ENCODE data around the gene TMF1.

GRCh38 chr3:69016901-69017300, 35.2 kb downstream of the TMF1 start:
- TF ChIP-seq, protein P1, sequence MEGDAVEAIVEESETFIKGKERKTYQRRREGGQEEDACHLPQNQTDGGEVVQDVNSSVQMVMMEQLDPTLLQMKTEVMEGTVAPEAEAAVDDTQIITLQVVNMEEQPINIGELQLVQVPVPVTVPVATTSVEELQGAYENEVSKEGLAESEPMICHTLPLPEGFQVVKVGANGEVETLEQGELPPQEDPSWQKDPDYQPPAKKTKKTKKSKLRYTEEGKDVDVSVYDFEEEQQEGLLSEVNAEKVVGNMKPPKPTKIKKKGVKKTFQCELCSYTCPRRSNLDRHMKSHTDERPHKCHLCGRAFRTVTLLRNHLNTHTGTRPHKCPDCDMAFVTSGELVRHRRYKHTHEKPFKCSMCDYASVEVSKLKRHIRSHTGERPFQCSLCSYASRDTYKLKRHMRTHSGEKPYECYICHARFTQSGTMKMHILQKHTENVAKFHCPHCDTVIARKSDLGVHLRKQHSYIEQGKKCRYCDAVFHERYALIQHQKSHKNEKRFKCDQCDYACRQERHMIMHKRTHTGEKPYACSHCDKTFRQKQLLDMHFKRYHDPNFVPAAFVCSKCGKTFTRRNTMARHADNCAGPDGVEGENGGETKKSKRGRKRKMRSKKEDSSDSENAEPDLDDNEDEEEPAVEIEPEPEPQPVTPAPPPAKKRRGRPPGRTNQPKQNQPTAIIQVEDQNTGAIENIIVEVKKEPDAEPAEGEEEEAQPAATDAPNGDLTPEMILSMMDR (IDR thresholded peaks at IDR 0.05): no peak
- TF ChIP-seq POLR2A (IDR thresholded peaks at IDR 0.05): no peak

Data from transverse colon (tissue), 3 donors.